Measurements from ENCODE around the gene RTN3.
"Not testable (repeated sequence)": the region's sequence is repeated elsewhere in the genome, so short reads cannot be mapped to it uniquely, and the experiment has no call there.

DNA sequence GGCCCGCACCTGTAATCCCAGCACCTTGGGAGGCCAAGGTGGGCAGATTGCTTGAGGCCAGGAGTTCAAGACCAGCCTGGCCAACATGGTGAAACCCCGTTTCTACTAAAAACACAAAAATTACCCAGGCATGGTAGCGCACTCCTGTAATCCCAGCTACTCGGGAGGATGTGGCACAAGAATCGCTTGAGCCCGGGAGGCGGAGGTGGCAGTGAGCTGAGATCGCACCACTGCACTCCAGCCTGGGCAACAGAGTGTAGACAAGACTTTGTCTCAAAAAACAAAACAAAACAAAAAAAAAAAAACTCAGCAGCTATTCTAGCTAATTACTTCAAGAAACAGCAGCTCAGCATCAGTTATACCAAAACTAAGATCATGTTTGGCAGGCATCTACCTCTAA lies 42.9 kb upstream of the RTN3 start:
- not testable (repeated sequence) for TF ChIP-seq POLR2A (IDR thresholded peaks at IDR 0.05; ENCODE audit: low read depth, low read length); TAF1 (IDR thresholded peaks at IDR 0.05; ENCODE audit: borderline replicate concordance, low read depth, low read length); POLR2AphosphoS5 (IDR thresholded peaks at IDR 0.05; ENCODE audit: low read depth, low read length)

Data from GM12892 (cell line).